ENCODE measurements around the gene TM4SF4.

DNA sequence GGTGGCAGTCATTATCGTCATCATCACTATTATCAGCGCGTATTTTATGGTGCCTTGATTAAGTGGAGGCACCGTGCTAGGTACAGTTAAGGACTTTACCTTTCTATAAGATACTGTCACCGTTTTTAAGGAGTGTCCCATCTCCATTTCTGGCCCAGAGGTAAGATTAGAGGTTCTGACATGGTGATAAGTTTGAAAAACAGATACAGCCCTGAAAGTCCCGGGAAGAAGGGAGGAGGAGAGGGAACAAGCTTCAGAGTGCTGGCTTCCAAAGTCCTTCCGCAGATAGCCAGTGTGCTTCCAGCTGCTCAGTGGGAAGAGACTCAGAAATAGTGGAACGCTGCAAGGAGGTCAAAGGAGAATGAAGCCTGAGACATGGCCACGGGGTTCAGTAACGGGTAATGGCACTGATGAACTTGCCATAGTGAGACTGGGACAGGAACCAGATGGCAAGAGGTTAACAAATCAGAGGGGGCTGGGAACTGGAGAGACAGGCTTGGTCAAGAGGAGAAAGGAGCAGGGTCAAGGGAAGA is 9.1 kb upstream of the TM4SF4 start:
- TF ChIP-seq POLR2AphosphoS5 (IDR thresholded peaks at IDR 0.05) = no peak
- TF ChIP-seq, protein P1, sequence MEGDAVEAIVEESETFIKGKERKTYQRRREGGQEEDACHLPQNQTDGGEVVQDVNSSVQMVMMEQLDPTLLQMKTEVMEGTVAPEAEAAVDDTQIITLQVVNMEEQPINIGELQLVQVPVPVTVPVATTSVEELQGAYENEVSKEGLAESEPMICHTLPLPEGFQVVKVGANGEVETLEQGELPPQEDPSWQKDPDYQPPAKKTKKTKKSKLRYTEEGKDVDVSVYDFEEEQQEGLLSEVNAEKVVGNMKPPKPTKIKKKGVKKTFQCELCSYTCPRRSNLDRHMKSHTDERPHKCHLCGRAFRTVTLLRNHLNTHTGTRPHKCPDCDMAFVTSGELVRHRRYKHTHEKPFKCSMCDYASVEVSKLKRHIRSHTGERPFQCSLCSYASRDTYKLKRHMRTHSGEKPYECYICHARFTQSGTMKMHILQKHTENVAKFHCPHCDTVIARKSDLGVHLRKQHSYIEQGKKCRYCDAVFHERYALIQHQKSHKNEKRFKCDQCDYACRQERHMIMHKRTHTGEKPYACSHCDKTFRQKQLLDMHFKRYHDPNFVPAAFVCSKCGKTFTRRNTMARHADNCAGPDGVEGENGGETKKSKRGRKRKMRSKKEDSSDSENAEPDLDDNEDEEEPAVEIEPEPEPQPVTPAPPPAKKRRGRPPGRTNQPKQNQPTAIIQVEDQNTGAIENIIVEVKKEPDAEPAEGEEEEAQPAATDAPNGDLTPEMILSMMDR (IDR thresholded peaks at IDR 0.05) = no peak
- TF ChIP-seq POLR2A (IDR thresholded peaks at IDR 0.05) = no peak
- no peak for TF ChIP-seq EP300 (IDR thresholded peaks at IDR 0.05)
